ENCODE measurements around the gene ARHGAP44. TPM values are rescaled to one million over a fixed set of nuclear protein-coding genes. Genes with fewer than 3 reads are reported as not detected.
"Not testable (repeated sequence)": the region's sequence is repeated elsewhere in the genome, so short reads cannot be mapped to it uniquely, and the experiment has no call there.

Gene ARHGAP44
- total RNA-seq, 1 donor from 2014 or later: 39.0 TPM

- no peaks in the 10 kb centered on the region for H3K9me3 ChIP-seq
- H3K4me1 ChIP-seq: no peaks in the 10 kb centered on the region
- DNase-seq (no peak), ATAC-seq (peak; percentile 27 to 35)
- H3K4me3 ChIP-seq: peak overlapping the region; percentile 36
- peaks cover 12% of the 10 kb centered on the region for H3K27me3 ChIP-seq (ENCODE audit: low read depth)
- no peak for TF ChIP-seq CTCF (IDR thresholded peaks at IDR 0.05)
- intact Hi-C loops (cut with DNase I): no loop called here
- H3K27ac ChIP-seq: no peak overlapping the region
- H3K36me3 ChIP-seq: no peaks in the 10 kb centered on the region
Observed at GRCh38 chr17:12973496-12974004, 184.3 kb downstream of the ARHGAP44 start.

GRCh38 chr17:12974005-12974531 is 184.8 kb downstream of the ARHGAP44 start:
- no peak for TF ChIP-seq CTCF (IDR thresholded peaks at IDR 0.05)
- DNase-seq: no peak
- Histone ChIP-seq H3K4me1 (no peaks in the 10 kb centered on the region), H3K27ac (no peak overlapping the region), H3K4me3 (peak overlapping the region; percentile 36), H3K27me3 (ENCODE audit: low read depth) (peaks cover 12% of the 10 kb centered on the region), H3K36me3 (no peaks in the 10 kb centered on the region), H3K9me3 (no peaks in the 10 kb centered on the region)
- ATAC-seq: peak; percentile 16 to 31
- intact Hi-C loops (cut with DNase I): no loop called here

GRCh38 chr17:12977008-12977751 is 187.9 kb downstream of the ARHGAP44 start:
- Histone ChIP-seq H3K36me3 (no peaks in the 10 kb centered on the region), H3K27me3 (ENCODE audit: low read depth) (peaks cover 12% of the 10 kb centered on the region), H3K4me3 (no peak overlapping the region), H3K9me3 (no peaks in the 10 kb centered on the region), H3K27ac (no peak overlapping the region), H3K4me1 (no peaks in the 10 kb centered on the region)
- no peak for DNase-seq
- intact Hi-C loops (cut with DNase I): no loop called here
- peak in 1 of 2 donors; percentile 54 for ATAC-seq
- TF ChIP-seq CTCF (IDR thresholded peaks at IDR 0.05): no peak

GRCh38 chr17:12978787-12979186 is 189.5 kb downstream of the ARHGAP44 start:
- H3K27ac ChIP-seq; H3K4me1 ChIP-seq; H3K36me3 ChIP-seq; ATAC-seq; H3K9me3 ChIP-seq; H3K27me3 ChIP-seq (ENCODE audit: low read depth); intact Hi-C loops (cut with DNase I); DNase-seq; H3K4me3 ChIP-seq: not testable (repeated sequence)

- TF ChIP-seq CTCF (IDR thresholded peaks at IDR 0.05): no peak
- Histone ChIP-seq H3K36me3 (no peaks in the 10 kb centered on the region), H3K9me3 (no peaks in the 10 kb centered on the region), H3K27me3 (ENCODE audit: low read depth) (peaks cover under 1% of the 10 kb centered on the region), H3K4me3 (no peak overlapping the region), H3K27ac (no peak overlapping the region), H3K4me1 (no peaks in the 10 kb centered on the region)
- no peak for ATAC-seq
- DNase-seq: no peak
- intact Hi-C loops (cut with DNase I): no loop called here
Observed at GRCh38 chr17:12979246-12979645, 189.9 kb downstream of the ARHGAP44 start.

Measured in lower lobe of right lung (tissue), 2 donors.